ENCODE results near the gene ASB7.

ASB7 gene

DNA sequence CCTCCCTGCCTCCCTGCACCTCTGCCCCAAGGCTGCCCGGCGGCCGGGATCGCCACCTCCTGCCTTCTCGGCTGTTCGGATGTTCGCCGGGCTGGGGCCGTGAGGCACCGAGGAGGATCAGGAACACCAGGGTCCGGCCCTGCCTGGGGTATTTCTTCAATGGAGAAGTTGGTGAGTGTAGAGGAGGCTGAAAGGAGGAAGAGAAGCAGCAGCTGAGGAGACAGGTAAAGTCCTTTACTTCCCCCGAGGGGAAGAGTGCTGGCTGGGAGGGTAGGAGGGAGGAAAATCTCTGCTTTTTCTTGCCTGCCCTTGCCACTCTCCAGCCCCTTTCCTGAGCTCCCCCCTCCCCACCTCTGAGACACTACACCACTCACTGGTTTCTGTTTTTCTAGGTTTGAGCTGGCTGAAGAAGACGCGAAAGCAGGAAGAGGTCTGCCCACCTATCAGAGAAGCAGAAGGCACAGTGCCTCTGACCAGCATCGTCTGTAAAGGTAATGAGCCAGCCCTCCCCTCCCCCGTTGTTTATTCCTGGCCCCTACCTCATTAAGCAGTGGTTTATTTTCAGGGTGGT, 519 bp downstream of the ASB7 start:
- H3K4me3 ChIP-seq (ENCODE audit: low read length), result peak overlapping the region; percentile 92
- peak overlapping the region; percentile 88 for H2AFZ ChIP-seq (ENCODE audit: low read length)
- H3K4me2 ChIP-seq (ENCODE audit: low read depth, low read length), result peak overlapping the region; percentile 76
- no peaks in the 10 kb centered on the region for H3K27me3 ChIP-seq (replicated peaks; ENCODE audit: insufficient read depth, low read length)
- H3K27ac ChIP-seq (ENCODE audit: low read length), result peak overlapping the region; percentile 70
- peak; percentile 54 for DNase-seq
- H3K9ac ChIP-seq (ENCODE audit: low read length), result peak overlapping the region; percentile 85
- peaks cover 2% of the 10 kb centered on the region; the same call in 1 of the 2 replicates for H3K36me3 ChIP-seq (replicated peaks; ENCODE audit: insufficient read depth, low read length)
- H3F3A ChIP-seq (ENCODE audit: insufficient read depth, low read length), result peaks cover 4% of the 10 kb centered on the region; the same call in 1 of the 2 replicates
- H4K20me1 ChIP-seq (ENCODE audit: insufficient read depth, low read length), result no peaks in the 10 kb centered on the region
- H3K9me3 ChIP-seq (replicated peaks; ENCODE audit: insufficient read depth, low read length), result no peaks in the 10 kb centered on the region
- H3K79me2 ChIP-seq (ENCODE audit: low read length), result peaks cover 86% of the 10 kb centered on the region
- H3K9me2 ChIP-seq (replicated peaks; ENCODE audit: insufficient read depth, low read length), result no peaks in the 10 kb centered on the region
- H3K4me1 ChIP-seq (ENCODE audit: low read length), result peaks cover 8% of the 10 kb centered on the region; the same call in 1 of the 2 replicates
- TF ChIP-seq EZH2phosphoT487 (IDR thresholded peaks at IDR 0.05; ENCODE audit: low read length), result no peak
- TF ChIP-seq EZH2 (optimal IDR thresholded peaks at IDR 0.05; ENCODE audit: low read depth, low read length), result no peak
- TF ChIP-seq CTCF (IDR thresholded peaks at IDR 0.05; ENCODE audit: low read length), result no peak

- H3K36me3 ChIP-seq (replicated peaks; ENCODE audit: insufficient read depth, low read length), result peaks cover 9% of the 10 kb centered on the region
- no peak for DNase-seq
Measured at GRCh38 chr15:100612539-100612938, 10.2 kb downstream of the ASB7 start.

GRCh38 chr15:100613208-100613607, 10.8 kb downstream of the ASB7 start:
- Histone ChIP-seq H3K4me2 (ENCODE audit: low read depth, low read length) (no peak overlapping the region), H3F3A (ENCODE audit: insufficient read depth, low read length) (no peaks in the 10 kb centered on the region), H4K20me1 (ENCODE audit: insufficient read depth, low read length) (no peaks in the 10 kb centered on the region), H3K4me1 (ENCODE audit: low read length) (no peaks in the 10 kb centered on the region), H3K9me2 (replicated peaks; ENCODE audit: insufficient read depth, low read length) (no peaks in the 10 kb centered on the region), H3K4me3 (ENCODE audit: low read length) (no peak overlapping the region), H3K9me3 (replicated peaks; ENCODE audit: insufficient read depth, low read length) (no peaks in the 10 kb centered on the region), H2AFZ (ENCODE audit: low read length) (no peak overlapping the region), H3K9ac (ENCODE audit: low read length) (no peak overlapping the region), H3K36me3 (replicated peaks; ENCODE audit: insufficient read depth, low read length) (peaks cover 9% of the 10 kb centered on the region), H3K27me3 (replicated peaks; ENCODE audit: insufficient read depth, low read length) (no peaks in the 10 kb centered on the region), H3K27ac (ENCODE audit: low read length) (no peak overlapping the region), H3K79me2 (ENCODE audit: low read length) (peaks cover 8% of the 10 kb centered on the region)
- no peak for DNase-seq
- TF ChIP-seq EZH2 (optimal IDR thresholded peaks at IDR 0.05; ENCODE audit: low read depth, low read length) (no peak), EZH2phosphoT487 (IDR thresholded peaks at IDR 0.05; ENCODE audit: low read length) (no peak), CTCF (IDR thresholded peaks at IDR 0.05; ENCODE audit: low read length) (no peak)

More at GRCh38 chr15:100612539-100612938, 10.2 kb downstream of the ASB7 start:
- no peaks in the 10 kb centered on the region for H4K20me1 ChIP-seq (ENCODE audit: insufficient read depth, low read length)
- no peak overlapping the region for H3K4me3 ChIP-seq (ENCODE audit: low read length)
- H3K27me3 ChIP-seq (replicated peaks; ENCODE audit: insufficient read depth, low read length), result no peaks in the 10 kb centered on the region
- no peaks in the 10 kb centered on the region for H3K9me3 ChIP-seq (replicated peaks; ENCODE audit: insufficient read depth, low read length)
- no peak overlapping the region for H2AFZ ChIP-seq (ENCODE audit: low read length)
- H3K9me2 ChIP-seq (replicated peaks; ENCODE audit: insufficient read depth, low read length), result no peaks in the 10 kb centered on the region
- H3K27ac ChIP-seq (ENCODE audit: low read length), result no peak overlapping the region
- no peaks in the 10 kb centered on the region for H3K4me1 ChIP-seq (ENCODE audit: low read length)
- no peaks in the 10 kb centered on the region for H3F3A ChIP-seq (ENCODE audit: insufficient read depth, low read length)
- no peak overlapping the region for H3K9ac ChIP-seq (ENCODE audit: low read length)
- no peak overlapping the region for H3K4me2 ChIP-seq (ENCODE audit: low read depth, low read length)
- no peak for TF ChIP-seq CTCF (IDR thresholded peaks at IDR 0.05; ENCODE audit: low read length)
- H3K79me2 ChIP-seq (ENCODE audit: low read length), result peaks cover 11% of the 10 kb centered on the region
